GM18520 (cell line): Measurements from ENCODE around the gene IWS1.
"Not testable (repeated sequence)": the region's sequence is repeated elsewhere in the genome, so short reads cannot be mapped to it uniquely, and the experiment has no call there.

Experiments
- ATAC-seq: cut with Tn5 transposase; IDR thresholded peaks from one replicate; pipeline ENCODE4 v1.9.1; 2021; ENCODE audit not compliant: unreplicated experiment

IWS1 gene

GRCh38 chr2:127526132-127527000 lies at the start of gene IWS1:
IWS1 (minus strand) TSS chr2:127526489; CDS start chr2:127526208, 281 bp downstream.
- peak; percentile 76 for ATAC-seq

GRCh38 chr2:127575941-127576432 lies 49.7 kb upstream of the IWS1 start:
- ATAC-seq: no peak

GRCh38 chr2:127575185-127575765 lies 49.0 kb upstream of the IWS1 start:
- ATAC-seq: no peak

DNA sequence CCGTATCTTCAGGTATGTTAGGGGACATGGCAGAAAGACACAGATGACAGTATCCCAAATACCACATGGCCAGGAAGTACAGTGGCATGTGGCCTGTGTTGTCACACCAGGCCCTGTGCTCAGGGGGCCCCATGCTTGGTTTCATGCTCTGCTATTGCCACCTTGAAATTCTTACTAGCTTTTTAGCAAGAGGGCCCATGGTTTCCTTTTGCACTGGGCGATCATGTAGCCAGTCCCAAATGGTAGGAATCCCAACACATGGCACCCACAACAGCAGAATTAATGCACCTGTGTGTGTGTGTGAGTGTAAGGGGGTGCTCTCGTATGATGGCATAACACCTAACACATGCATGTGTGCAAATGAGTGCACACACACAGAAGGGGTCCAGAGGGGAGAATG lies 48.4 kb upstream of the IWS1 start:
- ATAC-seq: no peak

- ATAC-seq: no peak
These were observed 47.5 kb upstream of the IWS1 start for GRCh38 chr2:127573771-127574170.

GRCh38 chr2:127573298-127573697 lies 47.0 kb upstream of the IWS1 start:
- no peak for ATAC-seq

DNA sequence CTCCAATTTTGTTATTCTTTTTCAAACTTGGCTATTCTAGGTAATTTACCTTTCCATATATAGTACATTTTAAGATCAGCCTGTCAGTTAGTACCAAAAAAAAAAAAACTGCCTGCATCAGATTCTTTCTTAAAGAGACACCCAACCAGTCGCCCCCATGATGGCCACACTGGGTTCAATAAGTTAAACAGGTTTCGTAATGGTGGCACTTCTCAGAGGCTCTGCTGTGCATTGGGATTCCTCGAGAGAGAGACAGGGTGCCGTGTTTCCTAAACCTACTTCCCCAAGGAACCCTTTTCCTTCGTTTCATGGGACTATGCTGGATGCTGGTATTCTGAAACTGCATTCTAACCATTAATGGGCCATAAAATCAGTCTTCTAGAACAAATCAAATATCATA lies 46.6 kb upstream of the IWS1 start:
- no peak for ATAC-seq

GRCh38 chr2:127572352-127572751 lies 46.1 kb upstream of the IWS1 start:
- ATAC-seq: not testable (repeated sequence)

DNA sequence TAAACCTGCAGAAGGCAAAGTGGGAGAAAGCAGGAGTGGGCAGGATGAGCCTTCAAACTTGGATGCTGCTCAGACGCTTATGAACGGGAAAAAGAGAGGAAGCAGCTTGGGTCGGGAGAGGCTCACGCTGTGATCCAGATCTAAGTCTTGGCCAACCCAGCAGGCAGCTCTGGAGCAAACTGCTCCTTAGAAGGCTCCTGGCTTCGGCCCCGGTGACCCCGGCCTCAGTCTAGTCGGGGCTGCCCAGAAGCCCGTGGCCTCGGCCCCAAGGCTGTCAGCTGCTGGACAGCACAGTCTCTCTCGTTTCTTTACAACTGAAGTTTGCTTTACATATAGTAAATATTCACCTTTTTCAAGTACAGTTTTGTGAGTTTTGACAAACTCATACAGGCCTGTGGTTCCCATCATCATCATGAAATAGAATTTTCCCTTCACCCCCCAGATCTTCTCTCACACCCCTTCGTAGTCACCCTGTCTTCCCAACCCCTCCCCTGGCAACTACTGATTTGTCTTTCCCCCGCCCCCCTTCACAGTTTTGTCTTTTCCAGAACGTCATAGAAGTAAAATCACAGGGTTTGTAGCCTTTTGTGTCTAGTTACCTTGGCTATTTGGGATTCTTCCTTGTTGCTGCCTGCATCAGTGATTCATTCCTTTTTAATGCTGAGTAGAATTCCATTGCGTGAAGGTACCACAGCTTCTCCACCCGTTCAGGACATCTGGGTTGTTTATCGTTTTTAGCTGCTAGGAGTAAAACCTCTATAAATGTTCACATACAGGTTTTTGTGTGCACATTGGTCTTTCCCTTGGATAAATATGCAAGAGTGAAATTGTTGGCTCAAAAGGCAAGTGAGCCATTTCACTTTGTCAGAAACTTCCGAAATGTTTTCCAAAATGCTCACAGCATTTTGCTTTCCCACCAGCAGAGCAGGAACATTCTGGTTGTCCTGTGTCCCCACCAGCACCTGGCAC lies 44.3 kb upstream of the IWS1 start:
- no peak for ATAC-seq

DNA sequence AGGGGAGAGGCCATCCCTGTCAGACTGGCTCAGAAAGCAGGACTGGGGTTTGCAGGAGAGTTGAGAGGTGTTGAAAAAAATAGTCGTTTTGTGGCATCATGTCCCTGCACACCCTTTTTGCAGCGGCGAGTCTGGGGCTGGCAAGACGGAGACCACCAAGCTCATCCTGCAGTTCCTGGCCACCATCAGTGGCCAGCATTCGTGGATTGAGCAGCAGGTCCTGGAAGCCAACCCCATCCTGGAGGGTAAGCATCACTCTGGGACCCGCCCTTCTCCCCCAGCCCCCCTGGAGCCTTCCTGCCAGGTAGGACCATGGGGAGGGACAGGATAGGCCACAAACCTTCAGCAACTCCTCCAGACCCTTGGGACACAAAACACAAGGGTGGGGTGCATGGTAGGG lies 43.4 kb upstream of the IWS1 start:
- no peak for ATAC-seq

DNA sequence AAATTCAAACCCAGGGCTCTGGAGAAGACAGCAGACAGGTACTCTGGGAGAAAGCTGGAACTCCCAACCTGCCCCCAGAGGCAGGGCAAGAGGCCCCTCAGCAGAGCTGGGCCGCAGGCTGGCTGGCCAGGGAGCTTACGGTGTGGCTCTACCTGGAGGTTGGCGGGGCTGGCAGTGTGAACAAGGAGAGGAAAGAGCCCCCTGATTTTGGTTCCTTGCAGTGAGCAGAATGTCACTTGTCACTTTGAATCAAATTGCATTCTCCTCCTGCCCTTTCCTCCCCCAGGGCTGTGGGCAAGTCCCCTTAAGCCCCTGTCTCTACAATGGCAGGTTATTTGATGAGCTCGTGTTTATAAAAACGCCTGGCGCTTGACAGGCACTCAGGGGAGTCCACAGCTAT lies 41.8 kb upstream of the IWS1 start:
- no peak for ATAC-seq

DNA sequence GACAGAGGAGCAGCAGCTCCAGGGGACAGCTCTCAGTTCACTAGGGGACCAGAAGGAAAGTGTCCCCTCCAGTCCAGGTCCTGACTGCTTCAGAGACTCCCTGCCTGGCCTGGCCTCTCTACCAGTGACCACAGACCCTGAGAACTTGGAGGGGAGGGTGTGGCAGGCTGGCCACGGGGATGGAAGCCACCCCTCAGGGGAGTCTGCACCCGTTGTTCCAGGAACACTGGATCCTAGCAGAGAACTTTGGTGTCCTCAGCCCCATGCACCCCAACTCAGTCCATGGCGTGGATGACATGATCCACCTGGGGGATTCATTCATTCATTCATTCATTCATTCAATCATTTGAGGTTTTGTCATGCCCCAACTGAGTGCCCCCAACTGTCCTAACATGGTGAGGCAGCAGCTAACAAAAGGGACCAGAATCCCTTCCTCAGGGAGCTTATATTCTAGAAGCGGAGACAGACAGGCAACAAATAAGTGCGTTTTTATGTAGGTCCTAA lies 41.1 kb upstream of the IWS1 start:
- ATAC-seq: no peak

GRCh38 chr2:127566576-127566975 lies 40.3 kb upstream of the IWS1 start:
- no peak for ATAC-seq

DNA sequence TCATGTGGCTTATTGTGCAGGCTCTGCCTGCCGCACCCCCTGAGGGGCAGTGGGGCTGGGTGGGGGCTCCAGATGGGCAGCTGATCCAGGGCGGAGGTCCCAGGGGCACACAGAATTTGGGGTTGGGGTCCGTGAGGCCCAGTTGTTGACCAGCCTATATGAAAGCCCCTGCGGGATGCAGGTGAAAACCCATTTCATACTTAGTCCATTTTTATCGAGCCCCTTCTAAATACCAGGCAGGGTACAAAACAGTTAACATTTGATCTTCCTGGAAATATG lies 39.8 kb upstream of the IWS1 start:
- ATAC-seq: no peak

GRCh38 chr2:127565261-127566138 lies 39.2 kb upstream of the IWS1 start:
- ATAC-seq: no peak

DNA sequence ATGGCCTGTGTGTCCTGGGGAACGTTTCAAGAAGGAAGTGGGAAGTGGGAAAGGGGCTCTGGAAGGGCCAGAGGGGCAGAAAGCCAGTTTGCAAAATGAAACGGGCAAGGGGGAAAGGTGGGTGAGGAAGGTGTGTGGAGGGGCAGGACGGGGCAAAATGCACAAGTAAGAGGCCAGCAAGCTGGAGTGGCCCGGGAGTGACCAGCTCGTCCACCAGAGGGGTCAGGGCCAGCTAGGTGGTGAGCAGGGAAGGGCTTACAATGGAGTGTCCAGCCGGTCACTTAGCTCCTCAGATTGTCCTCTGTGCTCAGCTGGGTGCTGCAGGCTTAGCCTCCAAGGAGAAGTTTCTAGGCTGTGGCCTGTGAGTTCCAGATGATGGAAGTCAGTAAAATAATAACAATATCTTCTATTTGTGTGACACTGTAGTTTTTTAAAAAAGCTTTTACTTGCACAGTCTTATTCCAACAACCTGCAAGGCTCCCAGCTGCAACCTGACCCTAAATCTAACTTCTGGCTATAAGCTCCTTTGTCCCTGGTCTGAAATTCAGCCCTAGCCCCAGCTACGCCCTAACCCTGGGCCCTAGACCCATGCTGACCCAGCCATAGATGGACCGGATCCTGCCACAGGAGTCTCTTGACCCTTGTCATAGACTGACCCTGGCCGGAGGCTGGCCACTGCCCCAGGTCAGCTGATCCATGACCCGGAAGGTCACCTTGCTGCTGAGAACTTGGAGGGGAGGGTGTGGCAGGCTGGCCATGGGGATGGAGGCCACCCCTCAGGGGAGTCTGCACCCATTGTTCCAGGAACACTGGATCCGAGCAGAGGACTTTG lies 38.4 kb upstream of the IWS1 start:
- ATAC-seq: no peak

DNA sequence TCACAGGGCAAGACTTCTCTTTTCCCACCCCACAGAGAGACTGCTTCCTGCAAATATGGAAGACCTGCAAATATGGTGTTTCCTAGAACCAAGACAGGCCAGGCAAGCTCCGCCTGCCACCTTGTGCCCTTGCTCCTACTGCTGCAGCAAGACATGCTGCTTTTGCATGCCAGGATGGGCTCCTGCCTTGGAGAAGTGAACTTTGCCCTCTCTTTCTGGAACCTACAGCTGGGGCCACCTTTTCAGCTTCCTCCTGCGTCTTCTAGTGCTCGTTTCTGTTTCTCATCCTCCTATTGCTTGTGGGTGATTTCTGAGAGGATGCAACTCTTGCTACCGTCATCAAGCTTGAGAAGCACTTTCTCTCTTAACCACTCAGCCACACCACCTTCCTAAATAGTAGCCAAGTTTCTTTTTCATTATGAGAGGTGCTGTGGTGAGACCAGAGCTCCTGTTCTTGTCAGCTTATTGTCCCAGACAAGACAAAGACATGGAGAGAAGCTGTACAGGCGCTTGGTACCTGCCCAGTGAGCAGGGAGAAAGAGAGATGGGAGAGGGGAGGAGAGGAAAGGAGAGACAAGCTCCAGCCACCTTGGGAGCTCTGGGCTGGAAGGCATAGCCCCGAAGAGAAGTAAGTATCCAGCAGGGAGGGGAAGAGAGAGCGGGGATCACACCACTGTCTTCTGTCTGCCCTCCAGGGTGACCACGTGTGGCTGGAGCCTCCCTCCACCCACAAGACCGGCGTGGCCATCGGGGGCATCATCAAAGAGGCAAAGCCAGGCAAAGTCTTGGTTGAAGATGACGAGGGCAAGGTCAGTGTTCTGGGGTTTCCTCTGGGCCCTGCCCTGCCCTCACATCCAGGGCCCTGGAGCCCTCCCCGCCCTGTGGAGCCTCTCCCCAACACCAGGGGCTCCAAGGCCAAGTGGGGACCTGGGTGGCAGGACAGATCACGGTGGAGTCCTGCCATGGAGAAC lies 37.5 kb upstream of the IWS1 start:
- peak; percentile 99 for ATAC-seq

- no peak for ATAC-seq
These were observed 36.6 kb upstream of the IWS1 start for GRCh38 chr2:127562936-127563335.
